Lower lobe of right lung (tissue), 2 donors: ENCODE results near the gene GHRL. TPM values are rescaled to one million over a fixed set of nuclear protein-coding genes. Genes with fewer than 3 reads are reported as not detected.

Source experiments
- ATAC-seq, 2 donors: fragments of 200-7000 bp; cut with Tn5 transposase; one replicate each; pipeline ENCODE4 v1.9.1; 2020 to 2022; ENCODE audit warnings: mild to moderate bottlenecking in 2 of 2, moderate library complexity in 2 of 2
- DNase-seq: peaks from one replicate; pipeline ENCODE4 v3.0.0-alpha.2; 2020
- H3K27ac ChIP-seq: fragments of 200-600 bp; one replicate; pipeline ENCODE4 v1.8.0; 2022
- H3K27me3 ChIP-seq: fragments of 200-600 bp; one replicate; pipeline ENCODE4 v1.8.0; 2022; ENCODE audit warnings: low read depth
- H3K36me3 ChIP-seq: fragments of 200-600 bp; one replicate; pipeline ENCODE4 v1.8.0; 2022; ENCODE audit warnings: mild to moderate bottlenecking
- H3K4me1 ChIP-seq: fragments of 200-600 bp; one replicate; pipeline ENCODE4 v1.8.0; 2022
- H3K4me3 ChIP-seq: fragments of 200-600 bp; one replicate; pipeline ENCODE4 v1.8.0; 2022; ENCODE audit warnings: mild to moderate bottlenecking
- H3K9me3 ChIP-seq: fragments of 200-600 bp; one replicate; pipeline ENCODE4 v1.8.0; 2022
- intact Hi-C: fragments of 100-400 bp; cut with DNase I; formaldehyde crosslinking; loops from one replicate; pipeline ENCODE4 v1.11.0; 2022
- total RNA-seq: library from RNA; stranded (reverse); fragmentation: NEBNext Ultra II Directional; extraction: Animal tissue kit (Norgen Biotek cat#: 25700); gene quantifications from one replicate; pipeline ENCODE4 v1.2.1, GENCODE V29; 2021
- TF ChIP-seq, protein P1 (sequence below): fragments of 200-600 bp; IDR thresholded peaks from one replicate; pipeline ENCODE4 v1.8.0; 2022; ENCODE audit warnings: antibody characterized with exemption, mild to moderate bottlenecking
- donor health status: DM: no; HTN: yes; CAD: no; lungs with severe emphysema.

Gene GHRL
- total RNA-seq, 1 donor from 2014 or later: 2.5 TPM

DNA sequence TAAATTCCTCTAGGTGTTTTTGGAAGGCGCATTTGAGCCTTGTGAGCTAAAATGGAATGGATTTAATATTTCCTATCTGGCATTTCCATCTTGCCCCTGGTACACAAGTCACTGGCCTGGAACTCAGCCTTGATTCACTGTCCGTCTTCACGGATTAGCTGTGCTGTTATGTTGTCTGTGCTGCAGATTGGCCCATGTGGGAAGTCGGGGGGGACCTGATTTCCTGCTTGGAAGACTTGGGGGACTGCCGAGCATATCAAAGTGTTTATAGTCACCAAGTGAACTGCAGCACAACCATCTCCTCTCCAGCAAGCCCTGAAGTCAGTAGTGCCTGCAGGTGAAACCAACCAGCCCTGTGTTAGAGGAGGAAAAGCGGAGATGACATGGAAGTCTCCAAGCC is 12.2 kb downstream of the GHRL start:
- Histone ChIP-seq H3K4me3 (no peak overlapping the region), H3K36me3 (peaks cover 77% of the 10 kb centered on the region), H3K27me3 (no peaks in the 10 kb centered on the region), H3K27ac (no peak overlapping the region), H3K4me1 (no peaks in the 10 kb centered on the region), H3K9me3 (no peaks in the 10 kb centered on the region)
- TF ChIP-seq, protein P1, sequence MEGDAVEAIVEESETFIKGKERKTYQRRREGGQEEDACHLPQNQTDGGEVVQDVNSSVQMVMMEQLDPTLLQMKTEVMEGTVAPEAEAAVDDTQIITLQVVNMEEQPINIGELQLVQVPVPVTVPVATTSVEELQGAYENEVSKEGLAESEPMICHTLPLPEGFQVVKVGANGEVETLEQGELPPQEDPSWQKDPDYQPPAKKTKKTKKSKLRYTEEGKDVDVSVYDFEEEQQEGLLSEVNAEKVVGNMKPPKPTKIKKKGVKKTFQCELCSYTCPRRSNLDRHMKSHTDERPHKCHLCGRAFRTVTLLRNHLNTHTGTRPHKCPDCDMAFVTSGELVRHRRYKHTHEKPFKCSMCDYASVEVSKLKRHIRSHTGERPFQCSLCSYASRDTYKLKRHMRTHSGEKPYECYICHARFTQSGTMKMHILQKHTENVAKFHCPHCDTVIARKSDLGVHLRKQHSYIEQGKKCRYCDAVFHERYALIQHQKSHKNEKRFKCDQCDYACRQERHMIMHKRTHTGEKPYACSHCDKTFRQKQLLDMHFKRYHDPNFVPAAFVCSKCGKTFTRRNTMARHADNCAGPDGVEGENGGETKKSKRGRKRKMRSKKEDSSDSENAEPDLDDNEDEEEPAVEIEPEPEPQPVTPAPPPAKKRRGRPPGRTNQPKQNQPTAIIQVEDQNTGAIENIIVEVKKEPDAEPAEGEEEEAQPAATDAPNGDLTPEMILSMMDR: no peak
- ATAC-seq: no peak
- no peak for DNase-seq
- intact Hi-C loops: no loop called here

DNA sequence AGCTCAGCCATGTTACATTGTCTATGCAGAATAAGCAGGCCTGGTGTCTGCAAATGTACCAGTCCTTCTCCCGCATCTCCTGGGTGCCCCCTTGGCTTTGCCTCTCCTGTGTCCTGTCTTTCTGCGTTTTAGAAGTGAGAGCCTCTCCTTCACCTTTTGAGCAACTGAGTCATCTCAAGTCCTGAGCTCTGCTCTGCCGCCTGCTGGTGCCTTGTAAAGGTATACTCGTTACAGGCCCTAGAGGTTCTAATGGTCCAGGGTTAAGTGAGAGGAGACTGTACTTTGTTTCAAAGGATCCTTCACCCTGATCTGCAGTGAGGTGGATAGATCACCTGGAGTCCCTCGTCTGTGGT is 12.6 kb downstream of the GHRL start:
- ATAC-seq (no peak), DNase-seq (no peak)
- Histone ChIP-seq H3K4me1 (no peaks in the 10 kb centered on the region), H3K27me3 (no peaks in the 10 kb centered on the region), H3K27ac (no peak overlapping the region), H3K36me3 (peaks cover 75% of the 10 kb centered on the region), H3K9me3 (no peaks in the 10 kb centered on the region), H3K4me3 (no peak overlapping the region)
- TF ChIP-seq, protein P1: no peak
- intact Hi-C loops: no loop called here

DNA sequence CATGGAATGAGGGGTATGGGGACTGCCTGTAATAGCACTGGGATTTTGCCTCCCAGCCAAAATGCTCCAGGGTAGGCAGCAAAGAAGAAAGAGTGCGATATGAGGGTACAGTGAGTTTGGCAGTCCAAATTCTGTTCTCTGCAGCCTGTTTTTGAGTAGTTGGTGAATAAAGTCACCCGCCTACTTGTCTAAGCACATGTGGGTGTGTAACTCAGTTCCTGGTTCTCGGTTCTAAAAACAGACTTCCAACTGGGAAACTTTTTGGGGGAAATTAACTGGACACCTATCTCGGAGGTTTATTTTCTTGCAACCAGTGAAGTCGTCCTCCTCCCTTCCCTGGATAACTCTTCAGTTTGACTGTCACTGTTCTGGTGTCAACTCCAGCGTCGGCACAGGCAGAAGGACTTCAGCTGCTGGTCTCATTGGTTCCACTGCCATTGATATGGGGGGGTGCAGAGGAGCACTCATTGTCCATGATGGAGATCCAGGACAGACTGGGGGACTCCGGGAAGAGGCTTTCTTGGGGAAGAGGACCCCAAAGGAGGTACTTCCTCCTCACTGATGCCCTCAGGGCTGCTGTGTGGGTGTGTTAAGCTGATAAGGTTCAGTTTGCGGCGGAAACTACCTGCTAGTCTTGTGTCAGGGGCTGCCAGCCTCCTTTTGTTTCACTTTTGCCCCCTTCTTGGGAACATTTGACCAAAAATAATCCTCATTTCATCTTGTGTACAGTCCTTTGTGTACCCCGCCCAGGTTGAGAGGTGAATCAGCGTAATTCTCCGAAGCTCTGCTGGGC is 13.2 kb downstream of the GHRL start:
- TF ChIP-seq, protein P1: no peak
- ATAC-seq: no peak
- no peak overlapping the region for H3K27ac ChIP-seq
- no peak overlapping the region for H3K4me3 ChIP-seq
- no peaks in the 10 kb centered on the region for H3K9me3 ChIP-seq
- peaks cover 3% of the 10 kb centered on the region for H3K4me1 ChIP-seq
- no peak for DNase-seq
- H3K36me3 ChIP-seq: peaks cover 70% of the 10 kb centered on the region
- intact Hi-C loops: no loop called here
- no peaks in the 10 kb centered on the region for H3K27me3 ChIP-seq

DNA sequence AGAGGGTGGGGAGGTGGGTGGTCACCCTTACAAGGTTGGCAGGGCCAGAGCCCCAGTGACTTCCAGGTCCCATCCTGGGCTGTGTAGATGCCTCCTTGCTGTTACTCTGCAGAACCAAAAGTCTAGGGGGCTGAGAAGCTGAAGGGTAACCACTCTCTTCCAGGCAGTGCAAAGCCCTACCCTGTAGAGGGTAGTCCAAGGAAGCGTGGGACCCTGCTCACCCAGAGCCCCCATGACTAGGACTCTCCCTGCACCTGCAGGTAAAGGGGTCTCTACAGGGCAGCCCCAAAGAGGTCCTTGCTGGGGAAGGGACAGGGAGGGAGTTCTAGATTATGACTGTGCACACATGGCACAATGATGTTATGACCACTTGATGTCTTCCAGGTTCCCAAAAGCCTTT is 14.2 kb downstream of the GHRL start:
- Histone ChIP-seq H3K36me3 (peaks cover 64% of the 10 kb centered on the region), H3K4me3 (no peak overlapping the region), H3K27ac (no peak overlapping the region), H3K9me3 (no peaks in the 10 kb centered on the region), H3K27me3 (no peaks in the 10 kb centered on the region), H3K4me1 (peaks cover 14% of the 10 kb centered on the region)
- TF ChIP-seq, protein P1: no peak
- ATAC-seq (peak in 1 of 2 donors; percentile 32), DNase-seq (no peak)
- intact Hi-C loops: no loop called here

DNA sequence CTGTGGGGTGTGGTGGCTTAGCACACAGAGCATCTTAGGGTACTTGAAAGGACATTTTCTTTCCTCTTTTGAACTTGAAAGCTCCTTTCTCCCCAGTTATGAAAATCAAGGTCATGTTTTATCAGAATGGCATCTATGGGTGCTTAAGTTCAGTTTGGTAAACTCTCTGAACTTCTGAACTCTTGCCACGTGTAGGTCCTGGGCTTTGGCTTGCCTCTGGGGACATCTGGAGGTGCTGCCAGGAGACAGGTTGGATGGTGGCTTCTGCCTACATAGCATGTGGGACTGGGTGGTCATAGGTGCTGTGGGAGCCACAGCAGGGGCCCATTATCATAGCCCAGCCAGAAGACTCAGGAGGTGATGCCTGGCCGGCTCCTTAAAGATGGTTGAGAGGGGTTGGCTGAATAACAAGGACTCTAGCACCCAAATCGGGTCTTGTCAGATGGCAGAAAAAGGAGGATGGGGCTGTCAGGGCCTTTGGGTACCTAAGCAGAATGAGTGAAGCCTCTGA is 15.6 kb downstream of the GHRL start:
- Histone ChIP-seq H3K4me3 (no peak overlapping the region), H3K9me3 (no peaks in the 10 kb centered on the region), H3K27ac (no peak overlapping the region), H3K36me3 (peaks cover 69% of the 10 kb centered on the region), H3K4me1 (peaks cover 21% of the 10 kb centered on the region), H3K27me3 (no peaks in the 10 kb centered on the region)
- TF ChIP-seq, protein P1: no peak
- ATAC-seq (no peak), DNase-seq (no peak)
- intact Hi-C loops: no loop called here
